MM.1S (cell line): ENCODE data around the gene TPBGL.

Experiments used
- DNase-seq: peaks from one replicate; pipeline ENCODE4 v3.0.0-alpha.2; 2015
- H2AFZ ChIP-seq: fragments of 300-600 bp; sonication (generic); 2 replicates; pipeline ENCODE4 v1.6.0; 2016; ENCODE audit warnings: antibody characterized with exemption, low read length
- H3F3A ChIP-seq: fragments of 300-600 bp; sonication (generic); 2 replicates; pipeline ENCODE4 v1.6.1; 2016; ENCODE audit warnings: mild to moderate bottlenecking, antibody characterized with exemption, low read length, moderate library complexity, mixed read lengths; ENCODE audit not compliant: insufficient read depth
- H3K27ac ChIP-seq: fragments of 300-600 bp; sonication (generic); 2 replicates; pipeline ENCODE4 v1.5.1; 2016; ENCODE audit warnings: mild to moderate bottlenecking, low read length
- H3K27me3 ChIP-seq: fragments of 300-600 bp; sonication (generic); replicated peaks from 2 replicates; pipeline ENCODE4 v1.6.0; 2016; ENCODE audit warnings: low read length; ENCODE audit not compliant: insufficient read depth
- H3K36me3 ChIP-seq: fragments of 300-600 bp; sonication (generic); replicated peaks from 2 replicates; pipeline ENCODE4 v1.6.1; 2016; ENCODE audit warnings: mild to moderate bottlenecking, low read length, mixed read lengths; ENCODE audit not compliant: insufficient read depth
- H3K4me1 ChIP-seq: fragments of 300-600 bp; sonication (generic); 2 replicates; pipeline ENCODE4 v1.6.1; 2016; ENCODE audit warnings: low read length, mixed read lengths
- H3K4me2 ChIP-seq: fragments of 300-600 bp; sonication (generic); 2 replicates; pipeline ENCODE4 v1.6.0; 2016; ENCODE audit warnings: low read depth, low read length
- H3K4me3 ChIP-seq: fragments of 300-600 bp; sonication (generic); 2 replicates; pipeline ENCODE4 v1.5.1; 2016; ENCODE audit warnings: low read length, mixed read lengths
- H3K79me2 ChIP-seq: fragments of 300-600 bp; sonication (generic); 2 replicates; pipeline ENCODE4 v1.6.1; 2016; ENCODE audit warnings: mixed run types, low read length, mixed read lengths
- H3K9ac ChIP-seq: fragments of 300-600 bp; sonication (generic); 2 replicates; pipeline ENCODE4 v1.6.1; 2016; ENCODE audit warnings: low read length, mixed read lengths
- H3K9me2 ChIP-seq: fragments of 300-600 bp; sonication (generic); replicated peaks from 2 replicates; pipeline ENCODE4 v1.6.1; 2016; ENCODE audit warnings: mild to moderate bottlenecking, low read length, mixed read lengths; ENCODE audit not compliant: insufficient read depth
- H3K9me3 ChIP-seq: fragments of 300-600 bp; sonication (generic); replicated peaks from 2 replicates; pipeline ENCODE4 v1.6.1; 2016; ENCODE audit warnings: mild to moderate bottlenecking, low read length, mixed read lengths; ENCODE audit not compliant: insufficient read depth
- H4K20me1 ChIP-seq: fragments of 300-600 bp; sonication (generic); 2 replicates; pipeline ENCODE4 v1.6.1; 2016; ENCODE audit warnings: mild to moderate bottlenecking, low read length, moderate library complexity, mixed read lengths; ENCODE audit not compliant: insufficient read depth
- CTCF ChIP-seq: fragments of 300-600 bp; sonication (generic); IDR thresholded peaks from 2 replicates; pipeline ENCODE4 v1.5.1; 2016; ENCODE audit warnings: antibody characterized with exemption, low read length, mixed read lengths
- EZH2 ChIP-seq: fragments of 300-600 bp; sonication (generic); optimal IDR thresholded peaks from 2 replicates; pipeline ENCODE3; 2017; ENCODE audit warnings: low read depth, mild to moderate bottlenecking, antibody characterized with exemption, low read length, mixed read lengths
- EZH2phosphoT487 ChIP-seq: fragments of 300-600 bp; sonication (generic); IDR thresholded peaks from 2 replicates; pipeline ENCODE4 v1.6.1; 2018; ENCODE audit warnings: antibody characterized with exemption, low read length

The TPBGL gene

GRCh38 chr11:75286826-75287465 lies 46.4 kb downstream of the TPBGL start:
- Histone ChIP-seq H3K79me2 (no peaks in the 10 kb centered on the region), H3K4me1 (no peaks in the 10 kb centered on the region), H3K9me2 (no peaks in the 10 kb centered on the region), H3K4me2 (no peak overlapping the region), H3K4me3 (no peak overlapping the region), H3K9ac (no peak overlapping the region), H3K36me3 (no peaks in the 10 kb centered on the region), H3K27ac (no peak overlapping the region), H4K20me1 (no peaks in the 10 kb centered on the region), H3F3A (no peaks in the 10 kb centered on the region), H2AFZ (no peak overlapping the region), H3K9me3 (no peaks in the 10 kb centered on the region), H3K27me3 (no peaks in the 10 kb centered on the region; the same call in 1 of the 2 replicates)
- DNase-seq, result no peak
- no peak for TF ChIP-seq EZH2
- TF ChIP-seq EZH2phosphoT487, result no peak
- no peak for TF ChIP-seq CTCF

GRCh38 chr11:75287579-75287978 lies 47.0 kb downstream of the TPBGL start:
- no peak for TF ChIP-seq EZH2phosphoT487
- TF ChIP-seq CTCF, result no peak
- TF ChIP-seq EZH2, result no peak
- H3K4me2 ChIP-seq, result no peak overlapping the region

GRCh38 chr11:75289511-75289760 lies 48.9 kb downstream of the TPBGL start:
- Histone ChIP-seq H3K27ac (no peak overlapping the region), H3K27me3 (no peaks in the 10 kb centered on the region; the same call in 1 of the 2 replicates), H3K36me3 (no peaks in the 10 kb centered on the region), H3K9ac (no peak overlapping the region), H3K4me1 (no peaks in the 10 kb centered on the region), H2AFZ (no peak overlapping the region), H3K9me2 (no peaks in the 10 kb centered on the region), H3F3A (no peaks in the 10 kb centered on the region), H3K4me3 (no peak overlapping the region), H3K9me3 (no peaks in the 10 kb centered on the region), H3K79me2 (no peaks in the 10 kb centered on the region), H4K20me1 (no peaks in the 10 kb centered on the region), H3K4me2 (no peak overlapping the region)
- DNase-seq, result no peak
- TF ChIP-seq CTCF (no peak), EZH2 (no peak), EZH2phosphoT487 (no peak)

More at GRCh38 chr11:75287579-75287978, 47.0 kb downstream of the TPBGL start:
- no peaks in the 10 kb centered on the region for H3K36me3 ChIP-seq
- DNase-seq, result no peak
- H3K4me3 ChIP-seq, result no peak overlapping the region
- no peaks in the 10 kb centered on the region for H3K79me2 ChIP-seq
- H3K4me1 ChIP-seq, result no peaks in the 10 kb centered on the region
- H3K9ac ChIP-seq, result no peak overlapping the region
- H3K27ac ChIP-seq, result no peak overlapping the region
- H3F3A ChIP-seq, result no peaks in the 10 kb centered on the region
- no peaks in the 10 kb centered on the region for H3K9me2 ChIP-seq
- no peaks in the 10 kb centered on the region for H3K9me3 ChIP-seq
- H2AFZ ChIP-seq, result no peak overlapping the region
- no peaks in the 10 kb centered on the region for H4K20me1 ChIP-seq
- no peaks in the 10 kb centered on the region; the same call in 1 of the 2 replicates for H3K27me3 ChIP-seq
